HepG2 (cell line): ENCODE results near the gene ATG4B. TPM values are rescaled to one million over a fixed set of nuclear protein-coding genes. Genes with fewer than 3 reads are reported as not detected.

Experiments
- ARHGAP35 ChIP-seq: sonication (generic); formaldehyde crosslinking; IDR thresholded peaks from 2 replicates; pipeline ENCODE4 v1.9.0; 2022; ENCODE audit warnings: mild to moderate bottlenecking, inconsistent platforms, moderate library complexity, missing genetic modification reagents, borderline replicate concordance
- DNMT1 ChIP-seq: sonication (generic); formaldehyde crosslinking; IDR thresholded peaks from 2 replicates; pipeline ENCODE4 v1.5.1; 2020; ENCODE audit warnings: mild to moderate bottlenecking, missing genetic modification reagents
- ELF3 ChIP-seq: IDR thresholded peaks from 2 replicates; pipeline ENCODE4 v1.6.1; 2016; ENCODE audit warnings: missing genetic modification reagents, missing compliant biosample characterization
- FOXA3 ChIP-seq: IDR thresholded peaks from 2 replicates; pipeline ENCODE4 v1.6.1; 2016; ENCODE audit warnings: missing genetic modification reagents, missing compliant biosample characterization
- HNF1B ChIP-seq: sonication (generic); formaldehyde crosslinking; IDR thresholded peaks from 2 replicates; pipeline ENCODE4 v1.5.1; 2020; ENCODE audit warnings: mild to moderate bottlenecking, moderate library complexity, missing genetic modification reagents
- IRF9 ChIP-seq: sonication (generic); formaldehyde crosslinking; IDR thresholded peaks from 2 replicates; pipeline ENCODE4 v1.8.0; 2022; ENCODE audit warnings: missing genetic modification reagents, mild to moderate bottlenecking, borderline replicate concordance
- NFE2 ChIP-seq: sonication (generic); formaldehyde crosslinking; IDR thresholded peaks from 2 replicates; pipeline ENCODE4 v1.4.0; 2020; ENCODE audit warnings: missing genetic modification reagents
- PRPF4 ChIP-seq: fragments of 200-400 bp; formaldehyde crosslinking; IDR thresholded peaks from 2 replicates; pipeline ENCODE4 v1.6.1; 2016; ENCODE audit warnings: low read length, low read depth; ENCODE audit not compliant: poor library complexity, severe bottlenecking
- SAFB2 ChIP-seq: sonication (generic); formaldehyde crosslinking; IDR thresholded peaks from 2 replicates; pipeline ENCODE4 v1.5.1; 2020; ENCODE audit warnings: missing genetic modification reagents, low read depth, mild to moderate bottlenecking, borderline replicate concordance
- SALL2 ChIP-seq: sonication (generic); formaldehyde crosslinking; IDR thresholded peaks from 2 replicates; pipeline ENCODE4 v1.8.1; 2023; ENCODE audit warnings: mild to moderate bottlenecking, missing genetic modification reagents, inconsistent platforms
- SNAPC2 ChIP-seq: sonication (generic); formaldehyde crosslinking; IDR thresholded peaks from 2 replicates; pipeline ENCODE4 v1.8.1; 2022; ENCODE audit warnings: mild to moderate bottlenecking, missing genetic modification reagents
- TBX2 ChIP-seq: sonication (generic); formaldehyde crosslinking; IDR thresholded peaks from 2 replicates; pipeline ENCODE4 v1.5.0; 2020; ENCODE audit warnings: missing genetic modification reagents, mild to moderate bottlenecking, borderline replicate concordance
- ZBTB33 ChIP-seq: sonication (generic); formaldehyde crosslinking; IDR thresholded peaks from 2 replicates; pipeline ENCODE4 v1.4.0; 2020; ENCODE audit warnings: missing genetic modification reagents
- ZBTB7A ChIP-seq: sonication (generic); formaldehyde crosslinking; IDR thresholded peaks from 2 replicates; pipeline ENCODE4 v1.8.0; 2022; ENCODE audit warnings: mild to moderate bottlenecking, missing genetic modification reagents
- ZEB1 ChIP-seq: IDR thresholded peaks from 2 replicates; pipeline ENCODE4 v1.6.1; 2012; ENCODE audit warnings: mild to moderate bottlenecking, low read depth, inconsistent platforms; ENCODE audit not compliant: insufficient replicate concordance
- ZFP90 ChIP-seq: sonication (generic); formaldehyde crosslinking; IDR thresholded peaks from 2 replicates; pipeline ENCODE4 v1.8.0; 2022; ENCODE audit warnings: missing genetic modification reagents, mild to moderate bottlenecking, inconsistent platforms, borderline replicate concordance
- ZMYM2 ChIP-seq: sonication (generic); formaldehyde crosslinking; IDR thresholded peaks from 2 replicates; pipeline ENCODE4 v1.8.0; 2022; ENCODE audit warnings: mild to moderate bottlenecking, missing genetic modification reagents
- ZNF160 ChIP-seq: sonication (generic); formaldehyde crosslinking; IDR thresholded peaks from 2 replicates; pipeline ENCODE4 v1.8.0; 2022; ENCODE audit warnings: mild to moderate bottlenecking, inconsistent platforms, missing genetic modification reagents
- ZNF329 ChIP-seq: sonication (generic); formaldehyde crosslinking; IDR thresholded peaks from 2 replicates; pipeline ENCODE4 v1.9.0; 2021; ENCODE audit warnings: low read depth, mild to moderate bottlenecking, missing genetic modification reagents
- ZNF33B ChIP-seq: sonication (generic); formaldehyde crosslinking; IDR thresholded peaks from 2 replicates; pipeline ENCODE4 v1.5.1; 2020; ENCODE audit warnings: mild to moderate bottlenecking, missing genetic modification reagents
- ZNF382 ChIP-seq: sonication (generic); formaldehyde crosslinking; IDR thresholded peaks from 2 replicates; pipeline ENCODE4 v1.5.0; 2020; ENCODE audit warnings: missing genetic modification reagents, mild to moderate bottlenecking, borderline replicate concordance
- ZNF605 ChIP-seq: sonication (generic); formaldehyde crosslinking; IDR thresholded peaks from 2 replicates; pipeline ENCODE4 v1.8.0; 2022; ENCODE audit warnings: mild to moderate bottlenecking, missing genetic modification reagents
- ZNF607 ChIP-seq: sonication (generic); formaldehyde crosslinking; IDR thresholded peaks from 2 replicates; pipeline ENCODE4 v1.5.1; 2020; ENCODE audit warnings: missing genetic modification reagents, mild to moderate bottlenecking, borderline replicate concordance
- ZNF713 ChIP-seq: sonication (generic); formaldehyde crosslinking; IDR thresholded peaks from 2 replicates; pipeline ENCODE4 v1.4.0; 2020; ENCODE audit warnings: mild to moderate bottlenecking, missing genetic modification reagents
- ZSCAN20 ChIP-seq: sonication (generic); formaldehyde crosslinking; IDR thresholded peaks from 2 replicates; pipeline ENCODE4 v1.4.0; 2020; ENCODE audit warnings: missing genetic modification reagents, mild to moderate bottlenecking, borderline replicate concordance
- polyA plus RNA-seq, 8 experiments: library from polyadenylated mRNA; depleted of rRNA in 3 of 8; stranded (reverse) in 7 of 8; unstranded in 1 of 8; fragments of >200 nt; fragmentation: Illumina TruSeq in 4 of 8; extraction: Trizol in 4 of 8; gene quantifications; 2 replicates each; pipeline versions ENCODE4 v1.2.1 to v1.2.3, GENCODE V29; 2011 to 2016; ENCODE audit warnings: low read depth in 4 of 8, missing spikeins in 1 of 8, mixed read lengths in 1 of 8; ENCODE audit not compliant: insufficient read depth in 1 of 8
- total RNA-seq, 5 experiments: library from RNA; depleted of rRNA; stranded (reverse); fragments of >200 nt; fragmentation: Illumina TruSeq; extraction: Trizol; gene quantifications; 2 replicates each; pipeline ENCODE4 v1.2.3, GENCODE V29; 2016; ENCODE audit warnings: low read depth in 1 of 5

Gene ATG4B
- total and polyA plus RNA-seq, 2 of the 13 experiments (the other 11 are each of a cell fraction or from before 2014, with no cell fraction given): 95.5 to 239 TPM

GRCh38 chr2:241645056-241645914 is 7.8 kb downstream of the ATG4B start (continued):
- TF ChIP-seq ZNF607 (CRISPR knock-in tag) (peak; percentile 81; the same call in 1 of the 2 replicates), ZNF33B (CRISPR knock-in tag) (0 out of 2 replicates have a peak, but pooled peaks have one; percentile 62), ELF3 (CRISPR knock-in tag) (no peak), HNF1B (CRISPR knock-in tag) (peak; percentile 84; the same call in 1 of the 2 replicates), SALL2 (CRISPR knock-in tag) (no peak), ZNF329 (CRISPR knock-in tag) (0 out of 2 replicates have a peak, but pooled peaks have one; percentile 10), IRF9 (CRISPR knock-in tag) (peak; percentile 90; the same call in 1 of the 2 replicates), SAFB2 (CRISPR knock-in tag) (no peak; the same call in 1 of the 2 replicates), ZBTB7A (CRISPR knock-in tag) (peak; percentile 70; the same call in 1 of the 2 replicates), ZEB1 (no peak), PRPF4 (no peak), NFE2 (CRISPR knock-in tag) (no peak), ZNF160 (0 out of 2 replicates have a peak, but pooled peaks have one; percentile 57), ARHGAP35 (CRISPR knock-in tag) (no peak), ZNF713 (CRISPR knock-in tag) (no peak), FOXA3 (CRISPR knock-in tag) (peak; percentile 77), ZNF605 (CRISPR knock-in tag) (peak; percentile 81), ZSCAN20 (peak; percentile 66; the same call in 1 of the 2 replicates), ZFP90 (CRISPR knock-in tag) (peak; percentile 92), DNMT1 (CRISPR knock-in tag) (0 out of 2 replicates have a peak, but pooled peaks have one; percentile 27), ZMYM2 (CRISPR knock-in tag) (peak; percentile 63), ZNF382 (CRISPR knock-in tag) (no peak), SNAPC2 (peak; percentile 53; the same call in 1 of the 2 replicates), TBX2 (peak; percentile 82; the same call in 1 of the 2 replicates), ZBTB33 (peak; percentile 99)
